Peyer's patch (tissue), 4 donors: Measurements from ENCODE around the gene ISOC2.

Source experiments
- POLR2A ChIP-seq, 2 donors: fragments of 450-650 bp; IDR thresholded peaks; one replicate each; pipeline ENCODE4 v1.5.1; 2017; ENCODE audit warnings: antibody characterized with exemption in 2 of 2, mild to moderate bottlenecking in 2 of 2, moderate library complexity in 2 of 2
- TF ChIP-seq, protein P1 (sequence below), 6 experiments: fragments of 450-650 bp in 4 of 6; fragments of 200-600 bp in 2 of 6; sonication (generic) in 1 of 6; IDR thresholded peaks; one replicate each; pipeline ENCODE4 v1.5.1; 2017 to 2019; ENCODE audit warnings: antibody characterized with exemption in 6 of 6, mild to moderate bottlenecking in 3 of 6, moderate library complexity in 1 of 6

DNA sequence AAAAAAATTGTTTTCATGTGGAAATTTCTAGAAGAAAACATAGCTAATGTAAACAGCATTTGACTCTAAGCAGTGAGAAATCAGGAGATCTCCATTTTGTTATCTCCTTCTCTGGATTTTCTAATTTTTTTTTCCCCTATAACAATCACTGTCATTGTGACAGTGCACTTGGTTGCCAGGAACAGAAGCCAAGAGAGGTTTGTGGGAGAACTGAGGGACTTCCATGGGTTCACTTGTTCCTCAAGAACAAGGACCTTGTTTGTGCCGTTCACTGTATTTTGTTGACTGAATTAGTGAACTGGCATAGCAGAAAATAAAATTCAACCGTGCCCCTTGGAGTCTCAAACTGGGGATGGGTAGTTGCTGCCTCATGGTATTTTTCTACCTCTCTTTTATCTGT, 35.4 kb downstream of the ISOC2 start:
- TF ChIP-seq, protein P1, sequence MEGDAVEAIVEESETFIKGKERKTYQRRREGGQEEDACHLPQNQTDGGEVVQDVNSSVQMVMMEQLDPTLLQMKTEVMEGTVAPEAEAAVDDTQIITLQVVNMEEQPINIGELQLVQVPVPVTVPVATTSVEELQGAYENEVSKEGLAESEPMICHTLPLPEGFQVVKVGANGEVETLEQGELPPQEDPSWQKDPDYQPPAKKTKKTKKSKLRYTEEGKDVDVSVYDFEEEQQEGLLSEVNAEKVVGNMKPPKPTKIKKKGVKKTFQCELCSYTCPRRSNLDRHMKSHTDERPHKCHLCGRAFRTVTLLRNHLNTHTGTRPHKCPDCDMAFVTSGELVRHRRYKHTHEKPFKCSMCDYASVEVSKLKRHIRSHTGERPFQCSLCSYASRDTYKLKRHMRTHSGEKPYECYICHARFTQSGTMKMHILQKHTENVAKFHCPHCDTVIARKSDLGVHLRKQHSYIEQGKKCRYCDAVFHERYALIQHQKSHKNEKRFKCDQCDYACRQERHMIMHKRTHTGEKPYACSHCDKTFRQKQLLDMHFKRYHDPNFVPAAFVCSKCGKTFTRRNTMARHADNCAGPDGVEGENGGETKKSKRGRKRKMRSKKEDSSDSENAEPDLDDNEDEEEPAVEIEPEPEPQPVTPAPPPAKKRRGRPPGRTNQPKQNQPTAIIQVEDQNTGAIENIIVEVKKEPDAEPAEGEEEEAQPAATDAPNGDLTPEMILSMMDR (IDR thresholded peaks at IDR 0.05), result no peak
- no peak for TF ChIP-seq POLR2A (IDR thresholded peaks at IDR 0.05)
